Measurements from ENCODE around the gene GTF2A1. TPM values are rescaled to one million over a fixed set of nuclear protein-coding genes. Genes with fewer than 3 reads are reported as not detected.
"Not testable (repeated sequence)": the region's sequence is repeated elsewhere in the genome, so short reads cannot be mapped to it uniquely, and the experiment has no call there.

GTF2A1 gene
- total and polyA plus RNA-seq, 8 donors = 2.0 to 73.5 (median 8.4) TPM

GRCh38 chr14:81231540-81231939 is 10.8 kb upstream of the GTF2A1 start:
- no peaks in the 10 kb centered on the region for H3K9me3 ChIP-seq
- H3K27ac ChIP-seq = no peak overlapping the region
- no peak overlapping the region for H3K4me3 ChIP-seq
- DNase-seq = no peak
- no peaks in the 10 kb centered on the region for H3K27me3 ChIP-seq
- intact Hi-C loops (cut with DNase I; ENCODE audit: low total_unique reads) = no loop called here
- 63 to 82% (median 73%) methylated on average over 1 of the region's 1 CpG for WGBS, 5 donors
- no peak for TF ChIP-seq CTCF (IDR thresholded peaks at IDR 0.05)
- H3K4me1 ChIP-seq = no peaks in the 10 kb centered on the region
- H3K36me3 ChIP-seq = no peaks in the 10 kb centered on the region

GRCh38 chr14:81224222-81224621 is 3.5 kb upstream of the GTF2A1 start:
- TF ChIP-seq EP300 (IDR thresholded peaks at IDR 0.05) = no peak
- TF ChIP-seq CTCF (IDR thresholded peaks at IDR 0.05) = no peak
- no peak for TF ChIP-seq POLR2A (IDR thresholded peaks at IDR 0.05)
- TF ChIP-seq POLR2AphosphoS5 (IDR thresholded peaks at IDR 0.05) = no peak
- WGBS, 5 donors = 90 to 98% (median 98%) methylated on average over 1 of the region's 1 CpG
- Histone ChIP-seq H3K27ac (no peak overlapping the region), H3K4me3 (no peak overlapping the region), H3K36me3 (no peaks in the 10 kb centered on the region), H3K27me3 (no peaks in the 10 kb centered on the region), H3K4me1 (peaks cover 11 to 16% (median 13%) of the 10 kb centered on the region in 4 donors), H3K9me3 (no peaks in the 10 kb centered on the region)
- no peak for DNase-seq
- intact Hi-C loops (cut with DNase I; ENCODE audit: low total_unique reads) = no loop called here

GRCh38 chr14:81223788-81224187 is 3.0 kb upstream of the GTF2A1 start:
- H3K27ac ChIP-seq; H3K4me3 ChIP-seq; H3K9me3 ChIP-seq; DNase-seq; H3K36me3 ChIP-seq; H3K27me3 ChIP-seq; intact Hi-C loops (cut with DNase I; ENCODE audit: low total_unique reads): not testable (repeated sequence)
- WGBS, 5 donors = 96 to 98% (median 97%) methylated on average over 7 of the region's 7 CpGs
- peaks cover 11 to 18% (median 13%) of the 10 kb centered on the region in 4 donors for H3K4me1 ChIP-seq

GRCh38 chr14:81222691-81223090 is 1.9 kb upstream of the GTF2A1 start:
- H3K36me3 ChIP-seq = no peaks in the 10 kb centered on the region
- peaks cover 13 to 29% (median 20%) of the 10 kb centered on the region in 4 donors for H3K4me1 ChIP-seq
- peak in 1 of 3 donors; percentile 13 for TF ChIP-seq POLR2AphosphoS5 (IDR thresholded peaks at IDR 0.05)
- no peak for TF ChIP-seq EP300 (IDR thresholded peaks at IDR 0.05)
- H3K27me3 ChIP-seq = no peaks in the 10 kb centered on the region
- 71 to 86% (median 78%) methylated on average over 2 of the region's 2 CpGs for WGBS, 5 donors
- H3K27ac ChIP-seq = peak overlapping the region in 4 of 5 donors; percentile 88 to 99 (median 98)
- peak in 1 of 2 donors; percentile 69 for DNase-seq
- no peaks in the 10 kb centered on the region for H3K9me3 ChIP-seq
- intact Hi-C loops (cut with DNase I; ENCODE audit: low total_unique reads) = no loop called here
- no peak overlapping the region for H3K4me3 ChIP-seq

GRCh38 chr14:81222126-81222525 is 1.4 kb upstream of the GTF2A1 start:
- H3K4me3 ChIP-seq = peak overlapping the region in 1 of 4 donors; percentile 57
- H3K27ac ChIP-seq = peak overlapping the region in 4 of 5 donors; percentile 88 to 99 (median 98)
- H3K9me3 ChIP-seq = no peaks in the 10 kb centered on the region
- DNase-seq = peak in 1 of 2 donors; percentile 19
- H3K27me3 ChIP-seq = no peaks in the 10 kb centered on the region
- intact Hi-C loops (cut with DNase I; ENCODE audit: low total_unique reads) = no loop called here
- WGBS, 5 donors = 80 to 84% (median 82%) methylated on average over 5 of the region's 5 CpGs
- H3K4me1 ChIP-seq = peaks cover 13 to 35% (median 24%) of the 10 kb centered on the region in 4 donors
- no peaks in the 10 kb centered on the region for H3K36me3 ChIP-seq
- TF ChIP-seq POLR2A (IDR thresholded peaks at IDR 0.05) (no peak), CTCF (IDR thresholded peaks at IDR 0.05) (no peak), EP300 (IDR thresholded peaks at IDR 0.05) (no peak), POLR2AphosphoS5 (IDR thresholded peaks at IDR 0.05) (no peak)
